ENCODE measurements around the gene KAT7.
"Not testable (repeated sequence)": the region's sequence is repeated elsewhere in the genome, so short reads cannot be mapped to it uniquely, and the experiment has no call there.

DNA sequence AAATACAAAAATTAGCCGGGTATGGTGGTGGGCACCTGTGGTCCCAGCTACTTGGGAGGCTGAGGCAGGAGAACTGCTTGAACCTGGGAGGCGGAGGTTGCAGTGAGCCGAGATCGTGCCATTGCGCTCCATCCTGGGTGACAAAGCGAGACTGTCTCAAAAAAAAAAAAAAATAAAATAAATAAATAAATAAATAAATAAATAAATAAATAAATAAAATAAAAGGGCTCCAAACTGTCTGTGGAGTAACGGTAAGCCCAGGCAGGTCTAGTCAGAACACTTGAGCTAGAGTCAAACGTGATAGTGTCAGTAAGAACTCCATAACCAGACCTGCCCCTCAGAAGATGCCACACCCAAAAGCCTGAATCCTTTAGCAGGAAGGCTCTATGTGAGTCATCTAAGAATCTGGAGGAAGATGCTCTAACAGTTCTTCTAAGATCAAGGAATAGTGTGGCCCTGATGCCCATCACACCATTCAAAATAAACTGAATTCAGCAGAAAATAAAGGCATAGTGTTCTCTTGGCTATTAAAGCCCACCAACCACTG, 29.9 kb upstream of the KAT7 start:
- TF ChIP-seq, protein P1, sequence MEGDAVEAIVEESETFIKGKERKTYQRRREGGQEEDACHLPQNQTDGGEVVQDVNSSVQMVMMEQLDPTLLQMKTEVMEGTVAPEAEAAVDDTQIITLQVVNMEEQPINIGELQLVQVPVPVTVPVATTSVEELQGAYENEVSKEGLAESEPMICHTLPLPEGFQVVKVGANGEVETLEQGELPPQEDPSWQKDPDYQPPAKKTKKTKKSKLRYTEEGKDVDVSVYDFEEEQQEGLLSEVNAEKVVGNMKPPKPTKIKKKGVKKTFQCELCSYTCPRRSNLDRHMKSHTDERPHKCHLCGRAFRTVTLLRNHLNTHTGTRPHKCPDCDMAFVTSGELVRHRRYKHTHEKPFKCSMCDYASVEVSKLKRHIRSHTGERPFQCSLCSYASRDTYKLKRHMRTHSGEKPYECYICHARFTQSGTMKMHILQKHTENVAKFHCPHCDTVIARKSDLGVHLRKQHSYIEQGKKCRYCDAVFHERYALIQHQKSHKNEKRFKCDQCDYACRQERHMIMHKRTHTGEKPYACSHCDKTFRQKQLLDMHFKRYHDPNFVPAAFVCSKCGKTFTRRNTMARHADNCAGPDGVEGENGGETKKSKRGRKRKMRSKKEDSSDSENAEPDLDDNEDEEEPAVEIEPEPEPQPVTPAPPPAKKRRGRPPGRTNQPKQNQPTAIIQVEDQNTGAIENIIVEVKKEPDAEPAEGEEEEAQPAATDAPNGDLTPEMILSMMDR (IDR thresholded peaks at IDR 0.05; ENCODE audit: poor library complexity, severe bottlenecking) = not testable (repeated sequence)
- TF ChIP-seq POLR2AphosphoS5 (IDR thresholded peaks at IDR 0.05); EZH2 (IDR thresholded peaks at IDR 0.05; ENCODE audit: borderline replicate concordance, insufficient read depth, low read length, poor library complexity, severe bottlenecking): not testable (repeated sequence)
